GM12801 (cell line): ENCODE results near the gene GPR153.

Source experiments
- CTCF ChIP-seq: IDR thresholded peaks from one replicate; pipeline ENCODE4 v1.5.1; 2011; ENCODE audit warnings: control low read depth; ENCODE audit not compliant: insufficient read length; ENCODE audit errors: extremely low read depth

GPR153 gene

GRCh38 chr1:6276811-6277555 lies 16.1 kb upstream of the GPR153 start:
- no peak for TF ChIP-seq CTCF

GRCh38 chr1:6275826-6276782 lies 15.2 kb upstream of the GPR153 start:
- TF ChIP-seq CTCF: no peak

- no peak for TF ChIP-seq CTCF
Observed at GRCh38 chr1:6274622-6275139, 13.8 kb upstream of the GPR153 start.

GRCh38 chr1:6274102-6274501 lies 13.2 kb upstream of the GPR153 start:
- TF ChIP-seq CTCF: no peak

GRCh38 chr1:6273380-6273891 lies 12.5 kb upstream of the GPR153 start:
- no peak for TF ChIP-seq CTCF

GRCh38 chr1:6272868-6273267 lies 12.0 kb upstream of the GPR153 start:
- no peak for TF ChIP-seq CTCF

GRCh38 chr1:6272452-6272851 lies 11.6 kb upstream of the GPR153 start:
- TF ChIP-seq CTCF: no peak
